DOHH2 (cell line): ENCODE measurements around the gene MTFR2.

Experiments
- CTCF ChIP-seq: fragments of 200-600 bp; sonication (generic); IDR thresholded peaks from one replicate; pipeline ENCODE4 v1.5.1; 2014; ENCODE audit warnings: antibody characterized with exemption, mild to moderate bottlenecking, low read depth, low read length; ENCODE audit not compliant: poor library complexity, severe bottlenecking
- EZH2phosphoT487 ChIP-seq: fragments of 200-600 bp; sonication (generic); IDR thresholded peaks from 2 replicates; pipeline ENCODE4 v1.6.1; 2017; ENCODE audit warnings: borderline replicate concordance, mild to moderate bottlenecking, antibody characterized with exemption, low read length, moderate library complexity, mixed read lengths

GRCh38 chr6:136230219-136230853 lies 19.8 kb downstream of the MTFR2 start:
- TF ChIP-seq CTCF = no peak
- no peak for TF ChIP-seq EZH2phosphoT487
